OCI-LY3 (cell line): ENCODE data around the gene SDK2.

Experiments used
- H2AFZ ChIP-seq: fragments of 200-600, 300-600 bp; shearing (Covaris generic); 2 replicates; pipeline ENCODE4 v1.6.0; 2014; ENCODE audit warnings: antibody characterized with exemption, low read depth, low read length
- H3K27ac ChIP-seq: fragments of 200-600, 300-600 bp; sonication (generic); 2 replicates; pipeline ENCODE4 v1.5.1; 2014; ENCODE audit warnings: mild to moderate bottlenecking, low read length, moderate library complexity, mixed read lengths
- H3K27me3 ChIP-seq: fragments of 200-600, 300-600 bp; sonication (generic); 2 replicates; pipeline ENCODE4 v1.6.1; 2014; ENCODE audit warnings: low read depth, low read length, mixed read lengths
- H3K36me3 ChIP-seq: fragments of 200-600, 300-600 bp; sonication (generic); replicated peaks from 2 replicates; pipeline ENCODE3; 2014; ENCODE audit warnings: low read depth, low read length, mixed read lengths
- H3K4me1 ChIP-seq: fragments of 300-600, 200-600 bp; sonication (generic); 2 replicates; pipeline ENCODE4 v1.6.1; 2014; ENCODE audit warnings: low read length, mixed read lengths
- H3K4me2 ChIP-seq: fragments of 200-600, 300-600 bp; sonication (generic); 2 replicates; pipeline ENCODE4 v1.6.1; 2014; ENCODE audit warnings: low read length, mixed read lengths
- H3K4me3 ChIP-seq: fragments of 300-600, 200-600 bp; sonication (generic); 2 replicates; pipeline ENCODE4 v1.5.1; 2014; ENCODE audit warnings: antibody characterized with exemption, mild to moderate bottlenecking, low read length, moderate library complexity
- H3K79me2 ChIP-seq: fragments of 300-600, 200-600 bp; shearing (Covaris generic); 2 replicates; pipeline ENCODE4 v1.6.1; 2014; ENCODE audit warnings: mild to moderate bottlenecking, low read length, mixed read lengths
- H3K9ac ChIP-seq: fragments of 300-600, 200-600 bp; shearing (Covaris generic); 2 replicates; pipeline ENCODE4 v1.6.0; 2014; ENCODE audit warnings: mild to moderate bottlenecking, low read length, moderate library complexity
- H3K9me3 ChIP-seq: fragments of 200-600, 300-600 bp; shearing (Covaris generic); 2 replicates; pipeline ENCODE4 v1.6.1; 2014; ENCODE audit warnings: low read length, mixed read lengths; ENCODE audit not compliant: insufficient read depth
- H4K20me1 ChIP-seq: fragments of 200-600, 300-600 bp; sonication (generic); 2 replicates; pipeline ENCODE4 v1.6.1; 2016; ENCODE audit warnings: low read length, mixed read lengths; ENCODE audit not compliant: insufficient read depth
- EZH2phosphoT487 ChIP-seq: fragments of 200-600 bp; shearing (Covaris generic); IDR thresholded peaks from 2 replicates; pipeline ENCODE4 v1.6.1; 2018; ENCODE audit warnings: antibody characterized with exemption, mixed run types, low read depth
- TF ChIP-seq, protein P1 (sequence below): fragments of 200-600, 300-600 bp; sonication (generic); IDR thresholded peaks from 2 replicates; pipeline ENCODE4 v1.5.1; 2014; ENCODE audit warnings: antibody characterized with exemption, low read length, low read depth

Gene SDK2

DNA sequence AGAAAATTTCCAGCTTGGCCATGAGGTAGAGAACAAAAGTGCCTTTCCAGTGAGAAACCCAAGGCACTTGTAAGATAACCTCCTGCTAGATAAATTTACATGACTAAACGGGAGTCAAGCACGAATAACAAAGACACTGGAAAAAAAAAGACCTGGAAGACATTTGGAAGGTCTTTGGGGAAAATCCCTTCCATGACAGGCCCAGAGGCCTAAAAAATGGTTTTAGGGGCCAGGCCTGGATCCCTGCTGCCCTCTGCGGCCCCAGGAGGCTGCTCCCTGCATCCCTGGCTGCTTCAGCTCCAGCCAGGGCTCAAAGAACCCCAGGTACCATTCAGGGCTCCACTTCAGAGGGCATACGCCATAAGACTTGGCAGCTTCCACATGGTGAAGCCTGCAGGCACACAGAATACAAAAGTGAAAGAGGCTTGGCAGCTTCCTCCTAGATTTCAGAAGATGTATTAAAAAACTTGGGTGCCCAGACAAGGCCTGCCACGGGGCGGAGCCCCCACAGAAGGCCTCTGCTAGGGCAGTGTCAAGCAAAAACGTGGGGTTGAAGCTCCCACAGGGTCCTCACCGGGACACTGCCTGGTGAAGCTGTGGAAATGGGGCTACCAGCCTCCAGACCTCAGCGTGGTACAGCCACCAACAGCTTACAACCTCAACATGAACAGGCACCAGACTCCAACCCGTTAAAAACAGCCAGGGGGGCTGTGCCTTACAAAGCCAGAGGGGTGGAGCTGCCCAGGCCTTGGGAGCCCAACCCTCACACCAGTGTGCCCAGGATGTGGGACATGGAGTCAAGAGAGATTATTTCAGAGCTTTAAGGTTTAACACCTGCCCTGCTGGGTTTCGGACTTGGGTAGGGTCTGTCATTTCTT lies 77.1 kb downstream of the SDK2 start:
- no peak overlapping the region for H3K9ac ChIP-seq
- TF ChIP-seq, protein P1, sequence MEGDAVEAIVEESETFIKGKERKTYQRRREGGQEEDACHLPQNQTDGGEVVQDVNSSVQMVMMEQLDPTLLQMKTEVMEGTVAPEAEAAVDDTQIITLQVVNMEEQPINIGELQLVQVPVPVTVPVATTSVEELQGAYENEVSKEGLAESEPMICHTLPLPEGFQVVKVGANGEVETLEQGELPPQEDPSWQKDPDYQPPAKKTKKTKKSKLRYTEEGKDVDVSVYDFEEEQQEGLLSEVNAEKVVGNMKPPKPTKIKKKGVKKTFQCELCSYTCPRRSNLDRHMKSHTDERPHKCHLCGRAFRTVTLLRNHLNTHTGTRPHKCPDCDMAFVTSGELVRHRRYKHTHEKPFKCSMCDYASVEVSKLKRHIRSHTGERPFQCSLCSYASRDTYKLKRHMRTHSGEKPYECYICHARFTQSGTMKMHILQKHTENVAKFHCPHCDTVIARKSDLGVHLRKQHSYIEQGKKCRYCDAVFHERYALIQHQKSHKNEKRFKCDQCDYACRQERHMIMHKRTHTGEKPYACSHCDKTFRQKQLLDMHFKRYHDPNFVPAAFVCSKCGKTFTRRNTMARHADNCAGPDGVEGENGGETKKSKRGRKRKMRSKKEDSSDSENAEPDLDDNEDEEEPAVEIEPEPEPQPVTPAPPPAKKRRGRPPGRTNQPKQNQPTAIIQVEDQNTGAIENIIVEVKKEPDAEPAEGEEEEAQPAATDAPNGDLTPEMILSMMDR = no peak
- TF ChIP-seq EZH2phosphoT487 = no peak
- no peak overlapping the region for H3K4me3 ChIP-seq
- no peaks in the 10 kb centered on the region for H3K4me1 ChIP-seq
- no peak overlapping the region for H3K27ac ChIP-seq
- H3K36me3 ChIP-seq = no peaks in the 10 kb centered on the region
- no peaks in the 10 kb centered on the region for H3K9me3 ChIP-seq
- no peaks in the 10 kb centered on the region for H3K79me2 ChIP-seq
- no peak overlapping the region for H3K4me2 ChIP-seq
- no peak overlapping the region for H2AFZ ChIP-seq
- H3K27me3 ChIP-seq = no peaks in the 10 kb centered on the region
- no peaks in the 10 kb centered on the region for H4K20me1 ChIP-seq

DNA sequence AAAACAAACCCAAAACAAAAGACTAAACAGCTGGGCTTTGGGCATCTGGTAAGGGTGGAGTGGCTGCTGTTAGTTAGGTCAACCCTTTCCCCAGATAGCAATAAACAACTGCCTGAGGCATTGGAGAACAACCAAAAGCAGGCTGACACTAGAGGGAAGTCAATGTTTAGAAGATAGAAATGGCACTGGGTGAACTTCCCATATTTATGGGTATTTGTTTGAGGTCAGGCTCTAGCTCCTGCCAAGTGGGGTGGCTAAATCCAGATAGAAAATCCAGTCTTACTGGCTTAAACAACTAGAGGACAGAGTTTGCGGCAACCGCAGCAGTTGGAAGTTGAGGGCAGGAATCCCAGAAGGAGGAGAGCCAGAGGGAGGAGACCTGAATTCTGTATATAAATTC lies 79.4 kb downstream of the SDK2 start:
- Histone ChIP-seq H3K27me3 (no peaks in the 10 kb centered on the region), H3K4me1 (no peaks in the 10 kb centered on the region), H3K4me3 (no peak overlapping the region), H3K4me2 (no peak overlapping the region), H4K20me1 (no peaks in the 10 kb centered on the region), H3K27ac (no peak overlapping the region), H3K79me2 (no peaks in the 10 kb centered on the region), H3K36me3 (no peaks in the 10 kb centered on the region), H3K9ac (no peak overlapping the region), H3K9me3 (no peaks in the 10 kb centered on the region), H2AFZ (no peak overlapping the region)
- TF ChIP-seq, protein P1 = no peak
- no peak for TF ChIP-seq EZH2phosphoT487

DNA sequence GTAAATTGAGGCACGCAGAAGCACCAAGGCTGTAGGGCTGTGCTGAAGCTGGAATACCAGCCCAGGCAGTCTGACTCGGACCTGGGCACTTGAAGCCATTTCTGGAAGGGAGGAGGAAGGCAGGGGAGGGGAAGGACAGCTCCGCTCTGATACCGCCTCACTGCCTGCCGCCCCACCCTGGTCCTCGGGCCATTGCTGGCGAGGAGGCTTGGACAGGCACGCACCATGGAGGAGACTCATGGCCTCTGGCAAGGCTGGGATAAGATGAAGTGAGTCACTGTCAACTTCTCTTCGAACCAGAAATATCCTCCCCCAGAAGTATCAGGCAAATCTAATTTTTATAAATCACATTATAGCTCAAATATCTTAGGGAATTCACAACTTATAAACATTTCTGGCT lies 81.3 kb downstream of the SDK2 start:
- no peaks in the 10 kb centered on the region for H3K9me3 ChIP-seq
- no peaks in the 10 kb centered on the region for H3K36me3 ChIP-seq
- H3K4me3 ChIP-seq = no peak overlapping the region
- no peak overlapping the region for H3K4me2 ChIP-seq
- H3K79me2 ChIP-seq = no peaks in the 10 kb centered on the region
- no peaks in the 10 kb centered on the region for H4K20me1 ChIP-seq
- no peak overlapping the region for H3K9ac ChIP-seq
- H3K4me1 ChIP-seq = no peaks in the 10 kb centered on the region
- TF ChIP-seq, protein P1 = no peak
- TF ChIP-seq EZH2phosphoT487 = no peak
- no peak overlapping the region for H2AFZ ChIP-seq
- no peak overlapping the region for H3K27ac ChIP-seq
- H3K27me3 ChIP-seq = 0 out of 2 replicates have a peak, but pooled peaks cover 5% of the 10 kb centered on the region

DNA sequence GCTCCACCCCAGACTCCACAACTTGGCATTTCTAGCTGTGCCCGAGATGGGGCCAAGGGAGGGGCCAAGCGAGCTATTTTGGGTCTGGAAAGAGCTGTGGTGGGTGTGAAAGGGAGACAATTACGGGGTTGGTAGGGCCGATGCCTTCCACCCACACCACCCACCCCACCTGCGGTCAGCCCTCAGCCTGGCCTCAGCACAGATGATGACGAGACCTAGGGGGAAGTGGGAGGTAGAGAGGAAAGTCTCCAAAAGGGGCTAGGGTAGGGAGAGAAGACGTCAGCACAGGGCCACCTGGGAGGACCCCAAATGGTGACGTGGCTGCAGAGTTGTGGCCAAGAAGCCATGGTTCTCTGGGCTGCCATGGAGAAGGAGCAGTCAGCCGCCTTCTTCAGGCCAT lies 83.1 kb downstream of the SDK2 start:
- Histone ChIP-seq H3K36me3 (no peaks in the 10 kb centered on the region), H3K9me3 (no peaks in the 10 kb centered on the region), H3K79me2 (no peaks in the 10 kb centered on the region), H3K4me3 (no peak overlapping the region), H3K4me2 (no peak overlapping the region), H4K20me1 (no peaks in the 10 kb centered on the region), H3K4me1 (no peaks in the 10 kb centered on the region), H3K27me3 (peaks cover 9% of the 10 kb centered on the region; the same call in 1 of the 2 replicates), H3K9ac (no peak overlapping the region), H3K27ac (no peak overlapping the region), H2AFZ (no peak overlapping the region)
- no peak for TF ChIP-seq EZH2phosphoT487
- TF ChIP-seq, protein P1 = no peak
